ENCODE measurements around the gene MR1.

Gene MR1

GRCh38 chr1:181108304-181108867 is 74.6 kb downstream of the MR1 start:
- no peak for DNase-seq (ENCODE audit: low spot score)

GRCh38 chr1:181110013-181110412 is 76.2 kb downstream of the MR1 start:
- no peak for DNase-seq (ENCODE audit: low spot score)

Measured in left forelimb (tissue), 1 donor.